AG08396 (cell line): ENCODE measurements around the gene TRIM46.

Source experiments
- DNase-seq: peaks from one replicate; pipeline ENCODE4 v3.0.0; 2012; ENCODE audit warnings: low spot score, mixed read lengths

The TRIM46 gene

DNA sequence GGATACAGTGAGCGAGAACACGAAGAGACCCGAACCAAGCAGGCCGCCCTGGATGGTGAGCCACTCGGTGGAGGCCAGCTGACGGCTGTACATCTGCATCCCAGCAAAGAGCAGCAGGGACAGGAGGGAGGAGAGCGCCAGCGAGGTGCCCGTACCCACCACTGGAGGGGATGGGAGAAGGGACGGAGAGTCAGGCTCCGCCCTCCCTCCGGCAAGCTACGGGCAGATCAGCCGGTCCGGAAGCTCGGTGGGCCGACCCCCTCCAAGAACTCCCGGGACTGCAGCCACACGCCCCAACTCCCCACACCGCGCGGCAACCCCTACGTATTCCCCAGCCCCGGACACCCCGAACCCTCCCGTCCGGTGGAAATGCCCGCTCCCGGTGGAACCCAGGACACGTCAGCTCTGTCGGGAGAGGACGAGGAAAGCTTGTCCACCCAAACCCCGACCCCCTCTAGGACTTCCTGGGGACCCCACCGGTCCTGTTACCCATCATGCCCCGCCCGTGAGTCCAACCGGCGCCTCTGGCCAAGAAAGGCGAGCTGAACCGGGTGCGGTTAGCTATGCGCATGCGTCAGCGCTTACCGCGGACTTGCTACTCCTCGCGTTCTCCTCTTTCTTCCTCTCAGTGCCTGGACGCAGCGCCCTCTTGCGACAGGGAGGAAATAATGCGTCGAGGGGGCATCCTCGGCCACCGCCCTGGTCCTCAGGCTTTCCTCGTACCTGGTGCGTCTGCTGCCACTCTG is 744 bp upstream of the TRIM46 start, which contains the start of gene KRTCAP2:
KRTCAP2 (minus strand) TSS at position 573 of the 746 bp plus-strand sequence; CDS start at position 493, 80 bp downstream.
- DNase-seq, result peak; percentile 99

DNA sequence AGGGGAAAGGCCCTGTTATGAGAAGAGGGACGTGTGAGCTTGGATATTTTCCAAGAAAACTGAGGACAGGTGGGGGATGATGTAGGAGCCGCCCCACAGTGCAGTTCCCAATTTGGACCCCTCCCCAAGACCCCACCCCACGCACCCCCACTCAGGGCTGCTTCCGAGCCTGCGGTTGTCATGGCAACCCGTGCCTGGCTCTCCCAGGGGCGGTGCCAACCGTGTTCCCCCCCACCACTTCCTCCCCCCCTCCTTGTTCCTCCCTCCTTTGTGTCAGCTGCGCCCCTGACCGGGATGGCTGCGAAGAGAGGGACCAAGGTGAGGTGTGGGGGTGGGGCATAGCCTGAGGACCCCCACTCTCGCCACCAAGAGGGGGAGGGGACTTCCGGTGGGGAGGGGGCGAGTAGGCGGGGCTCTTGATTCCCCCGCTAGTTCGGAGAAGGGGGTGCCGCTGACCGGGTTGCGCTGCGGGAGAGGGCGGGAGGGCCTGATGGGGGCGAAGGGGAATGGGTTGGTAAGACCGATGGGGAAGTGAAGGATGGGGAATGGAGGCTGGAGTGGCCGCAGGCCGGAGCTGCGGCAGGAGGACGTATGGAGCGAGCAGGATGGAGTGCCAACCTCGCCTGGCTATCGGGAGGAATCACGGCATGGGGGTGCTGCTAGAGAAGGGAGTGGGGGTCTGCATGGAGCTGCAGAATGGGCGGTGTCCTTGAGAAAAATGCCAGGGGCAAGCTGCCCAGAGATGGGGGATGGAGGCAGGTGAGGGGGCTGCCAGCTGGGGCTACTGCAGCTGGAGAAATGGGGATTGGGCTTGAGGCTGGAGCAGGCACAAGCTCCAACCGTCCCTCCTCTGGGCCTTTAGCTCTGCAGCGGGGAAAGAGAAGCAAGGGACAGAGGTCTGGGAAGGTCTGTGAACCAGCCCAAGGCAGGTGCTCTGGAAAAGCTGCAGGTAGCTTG is 953 bp downstream of the TRIM46 start:
- peak; percentile 70 for DNase-seq

GRCh38 chr1:155175281-155175926 is 1.8 kb downstream of the TRIM46 start:
- DNase-seq, result peak; percentile 5

- peak; percentile 5 for DNase-seq
These were observed 2.3 kb downstream of the TRIM46 start for GRCh38 chr1:155175927-155176371.

DNA sequence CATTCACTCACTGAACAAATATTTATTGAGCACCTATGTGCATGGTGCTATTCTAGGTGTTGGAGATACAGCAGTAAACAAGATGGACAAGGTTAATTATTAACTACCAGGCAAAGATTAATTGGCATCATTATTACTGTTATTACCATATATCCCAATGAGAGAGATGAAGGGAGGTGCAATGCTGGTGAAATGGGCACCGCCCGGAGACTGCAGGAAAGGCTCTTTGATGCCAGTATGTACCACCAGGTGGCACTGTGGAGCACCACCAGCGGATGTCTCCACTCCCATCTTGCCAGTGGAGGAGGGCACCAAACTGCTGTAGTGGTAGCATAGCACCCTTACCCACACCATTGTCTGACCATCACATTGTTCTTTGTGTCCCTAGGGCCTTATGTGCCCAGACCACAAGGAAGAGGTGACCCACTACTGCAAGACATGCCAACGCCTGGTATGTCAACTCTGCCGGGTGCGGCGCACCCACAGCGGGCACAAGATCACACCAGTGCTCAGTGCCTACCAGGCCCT is 3.0 kb downstream of the TRIM46 start:
- DNase-seq, result peak; percentile 95

DNA sequence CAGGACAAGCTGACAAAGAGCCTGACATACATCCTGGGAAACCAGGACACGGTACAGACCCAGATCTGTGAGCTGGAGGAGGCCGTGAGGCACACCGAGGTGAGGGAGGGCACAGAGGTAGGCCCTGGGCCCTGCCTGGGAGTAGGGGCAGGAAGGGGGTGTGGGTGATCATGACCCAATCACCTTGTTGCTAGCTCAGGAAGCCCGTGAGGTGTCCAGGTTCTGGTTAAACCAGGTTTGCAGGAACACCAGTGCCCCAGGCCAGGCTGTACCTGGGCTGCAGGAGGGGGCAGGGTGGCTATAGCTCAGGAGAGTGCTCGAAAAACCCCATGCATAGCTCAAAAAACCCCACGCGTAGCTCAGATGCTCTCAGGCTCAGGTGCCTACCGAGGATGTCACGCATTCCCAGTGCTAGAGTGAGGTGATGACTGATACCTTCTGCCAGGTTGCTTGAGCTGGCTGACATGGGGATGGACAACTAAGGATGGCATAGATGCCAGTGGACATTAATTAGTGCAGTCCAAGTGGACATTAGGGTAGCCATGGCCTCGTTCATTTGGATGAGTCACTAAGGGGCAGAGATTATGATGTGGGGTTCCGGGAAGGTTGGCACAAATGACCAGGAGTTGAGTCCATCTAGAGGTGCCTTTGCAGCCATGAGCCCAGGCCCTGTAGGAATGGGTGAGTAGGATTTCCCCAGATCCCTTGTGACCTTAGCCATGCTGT is 3.7 kb downstream of the TRIM46 start:
- DNase-seq, result no peak

DNA sequence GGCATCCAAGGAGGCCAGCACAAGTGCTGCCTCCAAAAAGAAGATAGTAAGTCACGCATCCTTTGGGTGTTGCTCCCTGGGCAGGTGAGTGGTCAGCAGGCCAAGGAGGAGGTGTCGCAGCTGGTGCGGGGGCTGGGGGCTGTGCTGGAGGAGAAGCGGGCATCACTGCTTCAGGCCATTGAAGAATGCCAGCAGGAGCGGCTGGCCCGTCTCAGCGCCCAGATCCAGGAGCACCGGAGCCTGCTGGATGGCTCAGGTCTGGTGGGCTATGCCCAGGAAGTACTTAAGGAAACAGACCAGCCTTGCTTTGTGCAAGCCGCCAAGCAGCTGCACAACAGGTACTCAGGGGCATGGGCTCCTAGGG is 4.3 kb downstream of the TRIM46 start:
- DNase-seq, result no peak

DNA sequence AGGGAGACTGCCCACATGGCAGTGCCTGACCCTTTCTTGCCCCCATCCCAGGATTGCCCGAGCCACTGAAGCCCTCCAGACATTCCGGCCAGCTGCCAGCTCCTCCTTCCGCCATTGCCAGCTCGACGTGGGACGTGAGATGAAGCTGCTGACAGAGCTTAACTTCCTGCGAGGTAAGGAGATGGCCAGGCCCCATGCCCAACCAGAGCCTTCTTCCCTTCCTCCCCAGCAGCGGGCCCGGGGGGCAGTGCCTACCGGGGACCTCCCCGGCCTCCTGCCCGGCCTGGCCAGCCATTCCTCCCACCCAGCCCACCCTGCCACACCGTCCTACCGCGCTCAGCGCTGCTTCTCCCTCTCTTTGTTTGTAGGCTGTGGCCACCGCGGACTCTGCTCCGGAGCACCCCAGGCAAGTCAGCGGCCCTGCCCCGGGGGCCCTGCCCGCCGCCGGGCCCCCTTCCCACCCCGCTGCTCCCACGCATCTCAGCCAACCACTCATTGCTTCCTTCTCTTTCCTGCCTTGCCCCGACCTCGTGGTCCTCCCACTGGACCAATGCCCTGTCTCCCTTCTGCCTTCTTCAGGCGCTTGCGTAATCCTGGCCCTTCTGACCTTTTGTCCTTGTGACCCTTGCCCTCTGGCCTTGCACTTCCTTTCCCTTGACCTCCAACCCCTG is 4.9 kb downstream of the TRIM46 start:
- no peak for DNase-seq

DNA sequence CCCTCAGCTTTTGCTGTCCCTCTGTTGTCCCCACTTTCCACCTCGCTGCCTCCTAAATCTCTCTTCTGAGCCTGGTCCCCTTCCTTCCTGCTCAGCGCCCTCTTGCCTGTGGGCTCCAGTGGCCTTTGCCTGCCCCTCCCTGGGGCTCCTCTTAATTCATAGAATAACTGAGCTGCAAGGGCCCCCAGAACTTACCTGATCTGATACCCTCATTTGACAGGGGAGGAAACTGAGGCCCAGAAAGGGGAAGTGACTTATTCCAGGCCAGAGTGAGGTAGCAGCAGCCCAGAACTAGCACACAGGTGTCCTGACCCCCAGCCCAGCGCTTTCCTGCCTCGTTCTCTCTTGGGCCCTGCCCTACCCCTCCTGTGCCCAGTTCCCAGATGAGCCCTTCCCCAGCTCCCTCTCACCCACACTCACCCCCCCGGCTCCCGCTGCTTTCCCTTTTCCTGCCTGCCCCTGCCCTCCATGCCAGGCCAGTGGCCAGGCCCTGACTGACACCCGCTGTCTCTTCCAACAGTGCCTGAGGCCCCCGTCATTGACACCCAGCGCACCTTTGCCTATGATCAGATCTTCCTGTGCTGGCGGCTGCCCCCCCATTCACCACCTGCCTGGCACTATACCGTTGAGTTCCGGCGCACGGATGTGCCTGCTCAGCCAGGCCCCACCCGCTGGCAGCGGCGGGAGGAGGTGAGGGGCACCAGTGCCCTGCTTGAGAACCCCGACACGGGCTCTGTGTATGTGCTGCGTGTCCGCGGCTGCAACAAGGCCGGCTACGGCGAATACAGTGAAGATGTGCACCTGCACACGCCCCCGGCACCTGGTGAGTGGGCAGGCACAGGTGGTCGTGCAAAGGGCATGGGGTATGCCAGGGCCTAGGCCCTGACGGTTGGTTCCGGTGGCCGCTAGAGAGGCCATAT is 5.7 kb downstream of the TRIM46 start:
- no peak for DNase-seq

DNA sequence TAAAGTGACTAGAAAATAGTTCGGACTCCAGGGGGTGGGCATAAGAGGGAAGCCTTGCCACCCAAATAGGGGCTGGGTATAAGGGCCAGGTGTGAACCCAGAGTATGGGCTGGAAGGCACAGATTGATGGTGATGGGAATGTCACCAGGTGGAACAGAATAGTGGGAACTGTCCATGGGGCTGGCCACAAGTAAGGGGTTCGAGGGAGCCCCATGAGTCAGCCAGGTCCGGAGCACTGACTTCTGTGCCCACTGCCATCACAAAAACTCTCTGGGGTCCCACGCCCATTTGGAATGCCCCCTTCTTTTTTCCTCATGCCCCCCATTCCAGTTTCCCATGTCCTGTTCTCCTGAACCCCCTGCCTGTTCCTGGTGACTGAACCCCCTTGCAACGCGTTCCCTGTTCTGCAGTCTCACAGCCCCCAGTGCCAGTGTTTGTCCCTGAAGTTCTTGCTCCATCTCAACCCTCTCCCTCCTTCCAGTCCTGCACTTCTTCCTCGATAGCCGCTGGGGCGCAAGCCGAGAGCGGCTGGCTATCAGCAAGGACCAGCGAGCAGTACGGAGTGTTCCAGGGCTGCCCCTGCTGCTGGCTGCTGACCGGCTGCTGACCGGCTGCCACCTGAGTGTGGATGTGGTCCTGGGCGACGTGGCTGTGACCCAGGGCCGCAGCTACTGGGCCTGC is 7.9 kb downstream of the TRIM46 start:
- no peak for DNase-seq

DNA sequence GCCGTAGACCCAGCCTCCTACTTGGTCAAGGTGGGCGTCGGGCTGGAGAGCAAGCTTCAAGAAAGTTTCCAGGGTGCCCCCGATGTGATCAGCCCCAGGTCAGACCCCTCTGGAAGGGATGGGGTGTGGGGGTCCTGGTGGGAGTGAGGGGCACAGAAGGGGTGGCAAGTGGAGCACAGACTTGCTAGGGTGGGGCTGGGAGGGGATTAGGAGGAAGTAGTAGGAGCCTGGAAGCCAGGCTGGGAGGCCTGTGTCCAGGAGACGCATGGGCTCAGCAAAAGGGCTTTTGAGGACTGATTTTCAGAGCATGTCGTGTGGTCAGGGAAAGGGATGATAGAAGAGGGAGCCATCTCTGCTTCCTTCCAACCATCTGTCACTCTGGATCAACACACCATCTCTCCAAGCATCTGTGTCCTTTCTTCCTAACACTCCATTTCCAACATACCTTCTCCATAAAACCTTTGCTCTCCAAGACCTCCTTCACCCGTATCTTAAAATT is 8.5 kb downstream of the TRIM46 start:
- no peak for DNase-seq

DNA sequence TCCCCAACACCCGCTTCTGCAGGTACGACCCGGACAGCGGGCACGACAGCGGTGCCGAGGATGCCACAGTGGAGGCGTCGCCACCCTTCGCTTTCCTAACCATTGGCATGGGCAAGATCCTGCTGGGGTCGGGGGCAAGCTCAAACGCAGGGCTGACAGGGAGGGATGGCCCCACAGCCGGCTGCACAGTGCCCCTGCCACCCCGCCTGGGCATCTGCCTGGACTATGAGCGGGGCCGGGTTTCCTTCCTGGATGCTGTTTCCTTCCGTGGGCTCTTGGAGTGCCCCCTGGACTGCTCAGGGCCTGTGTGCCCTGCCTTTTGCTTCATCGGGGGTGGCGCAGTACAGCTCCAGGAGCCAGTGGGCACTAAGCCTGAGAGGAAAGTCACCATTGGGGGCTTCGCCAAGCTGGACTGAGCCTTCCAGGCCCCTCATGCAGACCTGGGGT is 10.1 kb downstream of the TRIM46 start:
- DNase-seq, result no peak

DNA sequence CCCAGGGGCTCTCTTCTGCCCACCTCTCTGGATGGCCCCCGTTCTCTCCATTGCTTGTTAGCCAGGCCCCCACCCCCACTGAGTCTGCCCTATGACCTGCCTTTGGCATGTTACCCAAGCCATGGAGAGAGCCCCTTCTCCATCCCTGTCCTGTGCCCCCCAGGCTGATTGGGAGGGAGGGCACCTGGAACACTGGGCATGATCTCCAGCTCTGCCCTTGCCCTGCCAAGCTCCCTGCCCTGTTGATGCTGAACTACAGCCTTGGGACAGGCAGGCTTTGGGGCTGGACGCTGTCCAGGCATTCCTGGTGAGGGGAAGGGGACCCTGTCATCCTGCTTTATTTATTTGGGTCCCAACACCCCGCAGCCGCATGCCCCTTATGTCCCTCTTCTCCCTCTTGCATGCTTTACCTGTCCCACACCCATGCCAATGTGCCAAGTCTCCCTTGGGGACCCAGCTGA is 10.7 kb downstream of the TRIM46 start:
- no peak for DNase-seq

GRCh38 chr1:155184835-155185782 is 11.5 kb downstream of the TRIM46 start:
- DNase-seq, result no peak

DNA sequence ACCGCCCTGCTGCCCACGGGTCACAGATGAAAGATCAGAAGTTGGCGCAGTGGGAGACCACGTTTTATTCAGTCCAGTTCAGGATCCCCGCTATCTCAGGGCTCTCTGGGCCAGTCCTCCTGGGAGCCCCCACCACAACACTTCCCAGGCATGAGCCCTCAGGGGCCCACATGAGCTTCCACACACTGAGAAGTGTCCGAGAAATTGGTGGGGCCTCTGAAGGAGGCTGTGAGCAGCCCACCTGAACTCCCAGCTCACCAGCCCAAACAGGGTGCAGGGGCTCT is 12.1 kb downstream of the TRIM46 start:
- no peak for DNase-seq

- no peak for DNase-seq
These were observed 12.6 kb downstream of the TRIM46 start for GRCh38 chr1:155186067-155186793.

- no peak for DNase-seq
These were observed 13.3 kb downstream of the TRIM46 start for GRCh38 chr1:155186794-155187455.
